ENCODE results near the gene TMA7B. TPM values are rescaled to one million over a fixed set of nuclear protein-coding genes. Genes with fewer than 3 reads are reported as not detected.

The TMA7B gene
- 0.10 TPM for polyA plus RNA-seq (ENCODE audit: insufficient read length)

DNA sequence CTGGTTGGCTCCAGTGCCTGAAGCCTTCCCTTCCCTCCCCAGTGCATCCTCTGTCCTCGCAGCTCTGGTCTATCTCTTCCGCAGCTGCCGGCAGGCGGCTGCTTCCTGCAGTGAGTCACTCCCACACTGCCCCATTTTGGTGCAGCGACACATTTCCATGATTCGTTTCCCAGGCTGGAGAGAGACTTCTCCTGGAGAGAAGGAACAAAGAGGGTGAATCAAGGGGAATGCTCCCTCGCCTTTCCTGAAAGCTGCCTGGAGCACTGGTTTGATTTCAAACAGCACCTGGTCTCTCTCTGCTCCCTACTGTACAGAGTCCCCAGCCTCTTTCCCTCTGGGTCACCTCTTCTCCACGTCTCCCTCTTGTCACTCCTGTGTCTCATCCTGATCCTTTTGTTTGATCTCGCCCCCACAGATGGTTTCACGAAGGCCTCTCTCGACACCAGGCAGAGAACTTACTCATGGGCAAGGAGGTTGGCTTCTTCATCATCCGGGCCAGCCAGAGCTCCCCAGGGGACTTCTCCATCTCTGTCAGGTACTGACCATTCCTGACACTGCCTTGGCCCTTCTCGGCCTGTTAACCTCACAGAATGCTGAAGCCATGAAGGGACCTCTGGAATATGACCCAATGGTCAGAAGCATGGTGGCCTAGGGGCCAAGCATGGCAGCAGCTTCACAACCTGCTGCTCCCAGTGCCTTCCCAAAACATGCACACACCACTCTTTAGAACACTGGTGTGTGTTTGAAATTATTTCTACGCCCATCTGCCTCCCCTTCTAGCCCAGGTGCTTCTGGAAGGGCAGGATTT is at the start of gene TMA7B:
Gene TMA7B (plus strand): TSS at position 758 of the 808 bp plus-strand sequence. CDS start 3,978 bp downstream, outside the sequence.
- no peak for DNase-seq (ENCODE audit: low read depth)

DNA sequence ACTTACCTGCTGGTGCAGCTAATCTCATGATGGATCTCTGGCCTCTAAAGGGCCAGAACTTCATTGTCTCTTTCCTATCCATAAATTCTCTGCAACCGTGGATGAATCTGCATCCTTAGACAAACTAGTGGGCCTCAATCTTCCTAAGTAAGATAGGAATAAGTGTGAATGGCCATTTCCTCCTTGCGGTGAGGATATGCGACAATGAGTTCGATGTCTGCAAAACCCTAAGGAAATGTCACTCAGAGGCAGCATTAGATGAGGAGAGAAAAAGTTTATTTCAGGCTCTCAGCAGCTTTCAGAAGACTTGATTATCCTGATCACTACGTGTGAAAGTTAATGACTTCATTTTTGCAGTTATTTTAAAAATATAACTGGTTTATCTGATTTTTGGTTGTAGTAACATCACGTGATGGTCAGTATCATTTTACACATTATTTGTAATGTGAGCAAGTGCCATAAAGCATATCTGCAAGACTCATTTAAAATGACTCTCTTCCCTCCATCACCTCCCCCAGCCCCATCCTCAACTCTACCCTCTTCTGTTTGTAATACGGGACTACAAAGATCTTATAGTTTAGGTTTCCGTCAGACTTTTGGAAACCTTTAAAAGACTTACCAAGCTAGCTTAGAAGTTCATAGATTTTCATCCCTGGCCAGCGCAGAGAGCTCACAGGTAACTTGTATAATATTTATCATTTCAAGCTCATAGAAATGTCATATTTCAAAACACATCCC is 49.2 kb upstream of the TMA7B start:
- no peak for DNase-seq (ENCODE audit: low read depth)

DNA sequence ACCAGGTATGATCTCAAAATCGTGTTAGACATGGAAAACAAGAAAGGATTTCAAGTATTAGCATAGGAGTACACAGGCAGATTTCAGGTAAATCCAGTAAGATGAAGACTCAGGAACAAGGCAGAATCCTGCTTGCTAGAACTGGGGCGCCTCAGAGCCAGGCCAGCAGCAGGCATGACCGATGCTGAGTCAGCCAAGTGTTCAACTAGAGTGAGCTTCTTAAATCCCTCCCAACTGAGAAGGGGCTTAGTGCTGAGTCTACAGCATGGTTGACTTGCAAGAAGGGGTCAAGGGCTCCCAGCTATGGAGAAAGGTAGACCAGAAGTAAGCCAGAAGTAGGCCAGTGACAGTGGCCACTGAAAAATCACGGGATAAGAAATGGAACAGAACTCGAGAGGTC is 46.9 kb upstream of the TMA7B start:
- DNase-seq (ENCODE audit: low read depth) = no peak

DNA sequence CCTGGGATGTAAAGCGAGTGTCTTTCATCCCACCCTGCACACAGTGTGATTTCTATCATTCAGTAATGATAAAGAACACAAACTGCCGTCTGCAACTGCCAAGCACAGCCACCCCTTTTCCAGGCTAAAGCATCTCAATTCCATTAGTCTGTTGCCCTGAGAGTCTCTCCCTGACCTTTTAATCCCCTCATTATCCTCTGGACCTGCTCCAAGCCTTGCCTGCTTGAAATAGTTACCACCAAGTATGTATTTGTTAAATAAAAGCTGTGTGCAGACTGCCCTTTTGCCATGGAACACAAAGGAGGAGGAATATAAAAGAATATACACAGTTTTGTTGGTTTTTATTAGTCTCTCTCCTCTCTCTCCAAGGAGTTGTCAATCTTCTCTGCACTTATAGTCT is 46.3 kb upstream of the TMA7B start:
- DNase-seq (ENCODE audit: low read depth) = no peak

DNA sequence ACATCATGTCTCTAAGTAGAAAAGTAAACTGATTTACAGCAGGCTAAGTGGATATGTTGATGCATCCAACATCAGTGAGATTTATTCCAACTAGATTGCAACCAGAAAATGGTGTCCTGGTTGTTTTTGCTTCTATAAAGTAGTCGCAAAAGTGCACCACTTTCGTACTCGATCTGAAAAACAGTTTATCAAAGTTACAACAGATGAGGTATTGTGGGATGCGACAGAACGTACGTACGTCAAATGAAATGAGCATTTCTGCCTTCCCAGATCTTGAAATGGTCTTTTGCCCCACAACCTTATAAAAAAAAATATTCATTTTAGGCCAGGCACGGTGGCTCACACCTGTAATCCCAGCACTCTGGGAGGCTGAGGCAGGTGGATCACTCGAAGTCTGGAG is 45.6 kb upstream of the TMA7B start:
- no peak for DNase-seq (ENCODE audit: low read depth)

DNA sequence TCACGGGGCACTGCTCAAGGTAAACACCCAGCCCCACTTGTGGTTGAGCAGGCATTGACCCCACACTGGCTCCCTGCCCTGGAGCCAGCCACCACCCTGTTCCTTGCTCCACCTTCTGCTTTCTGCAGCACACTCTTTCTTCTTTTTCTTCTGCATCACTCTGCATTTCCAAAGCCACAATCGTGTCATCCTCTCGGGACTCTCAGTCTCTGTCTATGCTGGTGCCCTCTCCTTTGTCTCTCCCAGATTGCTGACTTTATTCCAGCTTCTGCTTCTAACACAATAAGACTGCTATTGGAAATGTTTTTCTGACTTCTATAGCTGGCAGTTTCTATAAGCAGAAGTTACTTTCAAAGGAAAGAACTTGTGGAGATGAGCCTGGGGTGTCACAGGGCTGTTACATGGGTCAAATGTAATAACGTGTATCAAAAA is 44.9 kb upstream of the TMA7B start:
- DNase-seq (ENCODE audit: low read depth) = no peak

DNA sequence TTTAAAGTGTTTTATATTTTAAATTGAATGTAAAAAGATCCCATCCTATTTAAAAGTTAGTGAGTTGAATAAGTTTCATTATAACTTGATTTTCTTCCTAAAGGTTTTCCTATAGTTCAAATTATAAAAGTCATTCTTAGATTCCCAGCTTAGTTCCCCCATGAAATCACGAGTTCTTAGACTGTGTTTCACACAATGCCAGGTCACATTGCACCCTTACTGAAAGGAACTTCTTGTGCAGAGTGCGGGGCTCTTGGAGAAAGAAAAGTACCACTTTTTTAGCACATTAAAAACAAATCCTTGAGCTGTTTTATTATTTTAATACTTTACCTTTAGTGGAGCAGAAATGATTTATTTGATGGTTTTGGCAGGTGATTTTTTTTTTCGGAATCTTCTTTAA is 43.7 kb upstream of the TMA7B start:
- no peak for DNase-seq (ENCODE audit: low read depth)

DNA sequence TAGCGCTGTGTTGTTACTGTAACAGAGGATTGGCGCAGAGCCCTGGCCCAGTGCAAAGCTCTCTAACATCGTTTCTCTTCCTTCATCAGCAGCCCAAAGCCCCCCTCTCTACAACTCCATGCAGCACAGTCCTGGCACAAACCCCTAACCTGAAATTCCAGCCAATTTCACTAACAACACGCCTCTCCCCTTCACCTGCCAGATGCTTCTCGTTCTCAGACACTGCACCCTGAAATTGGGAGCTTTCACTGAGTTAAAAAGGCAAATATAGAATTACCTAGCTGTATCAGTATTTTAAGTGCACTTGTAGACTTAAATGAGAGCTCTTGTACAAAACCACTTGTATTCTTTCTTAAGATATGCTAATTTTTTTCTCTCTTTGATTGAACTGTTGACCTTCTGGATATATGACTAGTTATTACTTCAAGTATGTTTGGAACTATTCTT is 43.0 kb upstream of the TMA7B start:
- no peak for DNase-seq (ENCODE audit: low read depth)

DNA sequence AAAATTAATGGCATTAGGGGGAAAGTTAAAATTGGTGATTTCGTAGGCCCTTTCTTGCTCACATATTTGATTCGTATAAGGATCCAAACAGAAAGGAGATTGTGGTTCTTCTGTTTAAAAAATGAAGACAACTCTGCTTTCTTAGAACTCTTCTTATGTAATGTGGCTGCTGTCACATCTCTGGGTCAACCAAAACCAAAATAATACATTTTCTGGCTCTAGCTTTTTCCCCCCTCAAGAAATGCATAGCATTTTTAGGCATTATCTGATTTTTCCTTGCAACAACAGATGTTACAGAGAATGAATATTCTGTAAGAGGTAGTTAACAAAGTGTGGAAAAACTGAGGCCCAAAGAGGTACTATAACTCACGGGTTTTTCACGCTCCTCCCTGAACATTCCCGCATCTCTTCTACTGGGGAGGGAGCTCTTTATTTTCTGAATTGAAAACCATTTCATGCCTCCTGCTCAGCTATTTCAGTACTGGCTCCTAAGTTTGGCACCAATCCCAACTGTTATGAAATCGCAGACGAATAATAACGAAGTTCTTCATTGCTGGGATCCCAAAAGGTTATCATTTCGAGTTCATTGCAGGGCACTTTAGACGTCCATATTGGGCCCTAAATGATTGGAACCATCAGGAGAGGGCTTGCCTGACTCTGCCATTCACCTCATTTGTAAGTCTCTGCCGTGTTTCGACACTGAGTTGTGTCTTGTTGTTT is 42.3 kb upstream of the TMA7B start:
- peak; percentile 22 for DNase-seq (ENCODE audit: low read depth)

DNA sequence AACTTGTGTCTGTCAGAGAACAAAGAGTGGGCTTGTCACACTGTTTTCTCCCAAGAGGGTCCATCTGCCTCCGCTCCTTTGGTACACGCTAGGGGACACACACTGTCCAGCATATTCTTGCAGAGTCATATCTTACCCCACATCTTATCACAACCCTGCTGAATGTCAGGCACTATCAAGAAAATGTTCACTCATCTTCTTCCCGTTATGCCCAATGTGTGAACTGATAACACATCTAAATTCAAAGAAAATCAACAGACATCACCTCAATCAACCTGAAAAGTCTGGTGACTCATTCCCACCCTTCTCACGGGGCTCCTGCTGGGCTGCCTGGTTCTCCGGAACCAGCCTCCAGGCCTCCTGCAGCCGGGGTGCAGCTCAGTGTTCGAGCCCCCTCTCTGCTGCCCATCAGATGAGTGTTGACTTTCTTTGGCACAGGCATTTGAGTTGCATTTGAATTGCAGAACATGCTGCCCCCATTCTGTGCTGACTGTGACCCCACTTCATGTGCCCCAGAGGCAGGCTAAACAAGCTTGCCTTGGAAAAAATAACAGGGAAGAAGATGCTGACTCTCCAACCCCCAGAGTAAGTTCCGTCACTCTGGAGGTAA is 40.0 kb upstream of the TMA7B start:
- no peak for DNase-seq (ENCODE audit: low read depth)

DNA sequence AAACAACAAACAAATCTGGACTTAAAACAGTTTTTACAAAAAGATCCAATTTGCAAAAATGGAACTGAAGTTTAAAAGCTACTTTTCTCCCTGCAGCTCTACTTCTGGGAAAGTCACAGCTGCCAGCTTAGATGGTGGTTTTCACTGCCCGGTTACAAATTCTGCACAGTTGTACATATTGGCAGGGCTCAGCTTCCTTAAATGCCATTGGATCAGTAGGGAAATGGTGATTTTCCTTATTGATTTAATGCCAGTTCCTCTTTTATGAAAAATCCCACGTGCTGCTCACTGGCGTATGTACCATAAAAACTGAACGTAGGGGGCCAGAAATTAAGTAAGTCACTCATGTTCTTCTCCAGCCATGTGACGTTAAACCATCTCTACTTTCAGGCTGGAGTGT is 36.5 kb upstream of the TMA7B start:
- DNase-seq (ENCODE audit: low read depth) = no peak

DNA sequence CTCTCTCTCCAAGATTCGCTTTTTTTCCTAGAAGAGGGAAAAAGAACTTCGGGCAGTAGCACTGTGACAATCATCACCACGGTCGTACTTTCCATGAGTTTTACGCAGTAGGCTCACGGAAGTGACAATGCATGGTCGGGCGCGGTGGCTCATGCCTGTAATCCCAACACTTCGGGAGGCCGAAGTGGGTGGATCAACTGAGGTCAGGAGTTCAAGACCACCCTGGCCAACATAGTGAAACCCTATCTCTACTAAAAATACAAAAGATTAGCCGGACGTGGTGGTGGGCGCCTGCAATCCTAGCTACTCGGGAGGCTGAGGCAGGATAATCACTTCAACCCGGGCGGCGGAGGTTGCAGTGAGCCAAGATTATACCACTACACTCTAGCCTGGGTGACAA is 35.9 kb upstream of the TMA7B start:
- no peak for DNase-seq (ENCODE audit: low read depth)

DNA sequence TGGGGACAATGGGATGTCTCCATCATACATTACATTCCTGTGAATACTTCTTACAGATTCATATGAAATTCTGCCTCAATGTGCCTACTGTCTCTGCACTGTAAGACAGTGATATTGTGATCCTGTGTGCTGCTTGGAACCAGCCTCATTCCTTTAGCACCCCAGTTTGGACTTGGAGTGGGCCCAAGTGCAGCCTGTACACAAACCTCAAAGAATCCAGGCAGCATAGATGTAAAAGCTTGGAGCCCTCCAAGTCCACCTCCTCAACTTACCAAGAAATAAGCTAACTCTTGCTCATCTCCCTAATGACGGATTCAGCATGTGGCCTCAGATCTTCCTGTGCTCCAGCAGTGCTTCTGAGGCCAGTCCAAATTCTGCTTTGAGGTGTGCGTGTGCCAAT is 34.9 kb upstream of the TMA7B start:
- DNase-seq (ENCODE audit: low read depth) = no peak

DNA sequence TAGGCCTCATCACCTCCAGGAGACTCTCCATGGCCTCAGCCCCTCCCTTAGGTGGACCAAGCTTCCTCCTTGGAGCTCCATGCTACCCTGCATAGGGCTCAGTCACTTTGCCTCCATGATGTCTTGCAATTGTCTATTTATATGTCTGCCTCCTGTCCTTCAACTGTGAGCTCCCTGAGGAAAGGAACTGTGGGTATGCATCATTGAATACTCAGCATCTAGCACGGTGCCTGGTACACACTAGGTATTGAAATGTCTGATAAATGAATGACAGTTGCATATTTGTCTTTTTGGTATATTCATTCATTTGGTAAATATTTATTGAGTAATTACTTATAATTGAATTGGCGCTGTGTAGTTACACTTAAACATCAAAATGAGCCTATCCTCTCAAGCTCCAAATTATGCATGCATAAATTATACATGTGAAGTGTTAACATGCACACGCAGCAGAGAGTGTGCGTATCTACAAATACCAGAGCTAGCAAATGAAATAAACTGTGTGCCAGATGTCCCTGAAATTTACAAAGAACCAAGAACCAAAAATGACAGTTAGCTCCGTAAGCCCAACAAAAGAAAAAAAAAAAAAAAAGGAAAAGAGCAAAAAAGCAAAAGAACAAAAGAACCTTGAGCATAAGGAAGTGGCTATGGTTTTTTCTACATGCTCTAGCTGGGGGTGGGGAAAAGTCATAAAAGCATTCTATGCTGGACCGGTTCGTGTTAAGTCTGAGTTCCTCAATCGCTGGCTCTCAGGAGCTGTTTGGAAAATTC is 34.1 kb upstream of the TMA7B start:
- DNase-seq (ENCODE audit: low read depth) = no peak

DNA sequence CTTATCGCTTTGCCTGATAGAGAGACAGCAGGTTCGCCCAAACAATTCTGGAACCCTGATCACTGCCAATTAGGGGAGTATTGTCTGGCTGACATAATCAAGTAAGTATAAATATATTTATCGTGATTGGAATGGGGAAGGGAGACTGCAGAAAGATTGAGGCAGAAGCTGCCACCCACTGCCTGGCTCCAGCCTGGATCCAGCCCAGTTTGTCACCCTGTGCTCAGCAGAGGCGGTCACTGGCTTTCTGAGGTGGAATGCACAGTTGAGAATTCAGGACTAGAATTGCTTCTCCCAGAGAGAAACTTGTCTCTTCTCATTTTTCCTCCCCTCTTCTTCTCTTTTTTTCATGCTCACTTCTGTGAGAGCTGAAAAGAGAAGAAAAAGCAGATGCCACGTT is 33.4 kb upstream of the TMA7B start:
- DNase-seq (ENCODE audit: low read depth) = no peak

DNA sequence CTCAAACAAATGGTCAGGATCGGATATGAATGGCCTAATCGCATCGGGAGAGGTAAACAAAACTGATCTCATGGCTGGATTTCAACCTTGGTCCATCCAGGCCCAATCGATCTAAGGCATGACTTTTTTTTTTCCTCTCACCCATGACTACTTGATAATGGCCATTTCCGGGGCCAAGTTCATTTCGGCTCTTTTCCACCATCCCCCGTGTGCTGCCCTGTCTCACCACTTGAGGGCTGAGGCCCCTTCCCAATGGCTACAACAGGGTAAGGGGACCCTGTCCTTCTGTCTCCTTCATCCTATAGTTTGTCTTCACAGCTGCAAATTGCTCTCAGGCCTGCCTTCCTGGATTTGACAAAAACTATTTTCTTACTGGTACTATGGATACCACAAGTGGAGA is 32.7 kb upstream of the TMA7B start:
- DNase-seq (ENCODE audit: low read depth) = no peak

DNA sequence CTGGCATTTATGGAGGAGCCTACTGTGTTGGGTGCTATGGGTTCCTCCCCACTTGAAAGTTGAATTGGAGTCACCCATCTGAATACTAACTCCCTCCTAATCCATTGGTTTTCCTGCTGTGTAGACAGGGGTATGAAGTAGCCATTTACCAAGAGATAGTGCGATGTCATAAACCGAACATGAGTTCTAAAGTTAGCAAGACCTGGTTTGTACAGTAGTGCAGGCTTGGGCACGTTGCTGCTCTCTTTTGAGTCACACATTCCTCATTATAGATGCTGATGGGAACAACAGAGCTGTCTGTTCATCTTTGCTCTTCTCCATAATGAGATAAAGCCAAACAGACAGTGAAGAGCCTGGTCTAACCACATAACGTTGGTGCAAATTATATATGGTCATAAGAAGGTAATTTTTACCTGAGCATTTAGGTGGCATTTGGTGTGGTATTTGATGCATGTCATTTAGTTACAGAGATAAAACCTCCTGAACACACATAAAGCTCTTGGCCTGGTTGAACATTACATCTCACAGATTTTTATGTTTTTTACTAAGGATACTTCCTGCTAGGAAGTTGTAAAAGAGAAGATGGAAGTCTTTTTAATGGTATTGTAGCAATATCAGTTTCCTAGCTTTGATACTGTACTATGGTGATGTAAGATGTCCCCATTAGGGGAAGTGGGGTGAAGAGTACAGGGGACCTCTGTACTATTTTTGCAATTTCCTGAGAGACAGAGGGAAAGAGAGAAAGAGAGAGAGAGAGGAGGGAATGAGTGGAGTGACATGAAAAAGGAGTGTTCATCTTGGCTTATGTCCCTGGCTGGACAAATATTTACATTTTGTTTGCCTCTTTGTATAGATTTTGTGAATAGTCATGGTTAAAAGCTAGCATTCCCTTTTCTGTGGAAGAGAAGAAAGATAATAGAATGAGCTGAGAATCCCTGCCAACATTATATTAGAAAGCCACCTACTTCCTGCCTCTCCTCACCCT is 31.4 kb upstream of the TMA7B start:
- DNase-seq (ENCODE audit: low read depth) = no peak

DNA sequence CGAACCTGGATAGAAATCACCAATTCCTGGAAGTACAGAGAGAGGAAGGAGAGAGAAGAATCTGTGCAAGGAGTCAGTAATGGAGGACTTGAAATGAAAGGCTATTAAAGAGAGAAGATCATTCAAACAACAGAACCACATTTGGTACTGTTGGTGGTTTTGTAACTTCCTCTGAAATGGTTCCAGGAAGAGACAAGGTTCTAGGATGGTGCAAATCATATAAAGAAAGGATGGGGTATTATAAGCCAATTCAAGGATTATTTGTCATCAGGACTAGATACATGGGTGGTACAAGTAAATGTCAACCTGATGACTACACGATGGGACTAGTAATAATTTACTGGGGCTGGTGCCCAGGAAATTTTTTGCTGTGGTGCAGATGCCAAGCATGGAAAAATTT is 28.9 kb upstream of the TMA7B start:
- DNase-seq (ENCODE audit: low read depth) = no peak

DNA sequence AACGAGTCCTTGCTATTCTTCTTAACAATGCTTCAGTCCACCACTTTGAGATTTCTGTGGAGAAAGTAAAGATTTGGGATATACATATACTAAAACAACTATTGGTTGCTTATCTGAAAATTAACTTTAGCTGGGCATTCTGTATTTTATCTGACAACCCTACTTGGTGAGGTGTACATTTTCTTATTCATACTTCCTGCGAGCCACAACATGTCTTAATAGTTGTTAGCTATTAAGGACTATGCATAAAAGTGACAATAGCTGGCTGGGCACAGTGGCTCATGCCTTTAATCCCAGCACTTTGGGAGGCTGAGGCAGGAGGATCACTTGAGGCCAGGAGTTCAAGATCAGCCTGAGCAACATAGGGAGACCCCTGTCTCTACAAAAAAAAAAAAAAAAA is 28.0 kb upstream of the TMA7B start:
- no peak for DNase-seq (ENCODE audit: low read depth)
